HEK293T (cell line): Measurements from ENCODE around the gene ITSN1.

Experiments used
- CTCF ChIA-PET: fragments of 350-600 bp; formaldehyde crosslinking; extraction: SDS; loops from one replicate; lab custom pipeline; 2021; ENCODE audit warnings: antibody characterized with exemption, inconsistent platforms; lab: Yijun Ruan, JAX
- POLR2A ChIA-PET: fragments of 350-600 bp; formaldehyde crosslinking; extraction: SDS; loops from one replicate; lab custom pipeline; 2020; ENCODE audit warnings: antibody characterized with exemption, inconsistent platforms; lab: Yijun Ruan, JAX
- DNase-seq: peaks from one replicate; pipeline ENCODE4 v3.0.0; 2012; ENCODE audit warnings: mixed read lengths; ENCODE audit errors: extremely low spot score
- ARNT ChIP-seq: fragments of 450-650 bp; IDR thresholded peaks from 2 replicates; pipeline ENCODE4 v1.6.1; 2017; ENCODE audit warnings: mild to moderate bottlenecking
- BHLHE40 ChIP-seq: fragments of 450-650 bp; IDR thresholded peaks from 2 replicates; pipeline ENCODE4 v1.6.1; 2016; ENCODE audit warnings: mild to moderate bottlenecking, moderate library complexity, borderline replicate concordance
- CTBP1 ChIP-seq: fragments of 450-650 bp; IDR thresholded peaks from 2 replicates; pipeline ENCODE4 v1.6.1; 2016; ENCODE audit warnings: borderline replicate concordance
- ELF4 ChIP-seq: fragments of 450-650 bp; IDR thresholded peaks from 2 replicates; pipeline ENCODE4 v1.6.1; 2017; ENCODE audit warnings: antibody characterized with exemption
- FOXA1 ChIP-seq: fragments of 450-650 bp; IDR thresholded peaks from 2 replicates; pipeline ENCODE4 v1.6.1; 2016; ENCODE audit warnings: mild to moderate bottlenecking
- FOXK2 ChIP-seq: fragments of 450-650 bp; IDR thresholded peaks from 2 replicates; pipeline ENCODE4 v1.6.1; 2016; ENCODE audit warnings: mild to moderate bottlenecking
- FOXM1 ChIP-seq: fragments of 450-650 bp; IDR thresholded peaks from 2 replicates; pipeline ENCODE4 v1.6.1; 2017; ENCODE audit warnings: mild to moderate bottlenecking, borderline replicate concordance
- HDGF ChIP-seq: fragments of 450-650 bp; IDR thresholded peaks from 2 replicates; pipeline ENCODE4 v1.6.1; 2017; ENCODE audit warnings: antibody characterized with exemption, borderline replicate concordance
- L3MBTL2 ChIP-seq: fragments of 450-650 bp; conservative IDR thresholded peaks from 2 replicates; pipeline ENCODE4 v1.6.1; 2016; ENCODE audit warnings: mild to moderate bottlenecking
- LEF1 ChIP-seq: fragments of 450-650 bp; IDR thresholded peaks from 2 replicates; pipeline ENCODE4 v1.6.1; 2017; ENCODE audit warnings: mild to moderate bottlenecking, borderline replicate concordance
- NFRKB ChIP-seq: fragments of 450-650 bp; IDR thresholded peaks from 2 replicates; pipeline ENCODE4 v1.6.1; 2016; ENCODE audit warnings: mild to moderate bottlenecking, moderate library complexity
- PKNOX1 ChIP-seq: fragments of 450-650 bp; IDR thresholded peaks from 2 replicates; pipeline ENCODE4 v1.6.1; 2016
- SP1 ChIP-seq: fragments of 450-650 bp; IDR thresholded peaks from 2 replicates; pipeline ENCODE4 v1.6.1; 2017
- SUZ12 ChIP-seq: fragments of 450-650 bp; IDR thresholded peaks from 2 replicates; pipeline ENCODE4 v1.6.1; 2016; ENCODE audit warnings: mild to moderate bottlenecking
- TARDBP ChIP-seq: fragments of 450-650 bp; IDR thresholded peaks from 2 replicates; pipeline ENCODE4 v1.6.1; 2016
- ZNF384 ChIP-seq: fragments of 450-650 bp; IDR thresholded peaks from 2 replicates; pipeline ENCODE4 v1.6.1; 2016

Gene ITSN1

DNA sequence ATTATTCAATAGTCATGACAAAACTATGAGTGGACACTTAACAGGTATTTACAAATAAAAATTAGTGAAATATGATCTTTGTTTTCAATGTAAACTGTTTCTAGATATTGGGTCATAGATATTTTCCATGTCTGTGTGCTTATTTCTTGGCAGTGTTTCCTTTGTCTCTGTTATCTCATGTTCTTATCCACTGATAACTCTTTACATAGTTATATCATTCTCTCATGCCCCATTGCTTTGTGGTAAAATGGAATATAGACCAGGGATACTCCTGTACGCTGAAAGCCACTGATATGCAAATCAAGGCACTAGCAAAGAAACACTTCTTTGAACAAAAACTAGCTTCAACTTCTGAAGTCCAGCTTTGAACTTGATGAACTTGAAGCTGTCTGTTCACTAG lies 113.1 kb downstream of the ITSN1 start:
- POLR2A ChIA-PET = no interaction called here
- TF ChIP-seq NFRKB (no peak), SUZ12 (no peak), TARDBP (no peak)
- CTCF ChIA-PET = no interaction called here
- DNase-seq = no peak

GRCh38 chr21:33760641-33761440 lies 118.5 kb downstream of the ITSN1 start:
- TF ChIP-seq ELF4 (no peak), L3MBTL2 (no peak), FOXA1 (no peak), ARNT (no peak), HDGF (no peak)
- ChIA-PET CTCF (interaction anchor here (0.6 kb wide), 1 partner anchor 61 kb away, joined by 3 read pairs; no protein-coding TSS in a partner anchor), POLR2A (interaction anchor here (0.6 kb wide), 1 partner anchor 116 kb away, joined by 3 read pairs; no protein-coding TSS in a partner anchor)
- DNase-seq = no peak

GRCh38 chr21:33761441-33762036 lies 119.2 kb downstream of the ITSN1 start:
- ChIA-PET CTCF (no interaction called here), POLR2A (interaction anchor here (0.6 kb wide), 1 partner anchor 117 kb away, joined by 3 read pairs; no protein-coding TSS in a partner anchor)
- TF ChIP-seq TARDBP (no peak), L3MBTL2 (no peak), CTBP1 (peak; percentile 70; the same call in 1 of the 2 replicates), PKNOX1 (peak; percentile 70; the same call in 1 of the 2 replicates), FOXK2 (no peak), FOXM1 (no peak), LEF1 (no peak), SP1 (no peak)
- peak; percentile 72 for DNase-seq

DNA sequence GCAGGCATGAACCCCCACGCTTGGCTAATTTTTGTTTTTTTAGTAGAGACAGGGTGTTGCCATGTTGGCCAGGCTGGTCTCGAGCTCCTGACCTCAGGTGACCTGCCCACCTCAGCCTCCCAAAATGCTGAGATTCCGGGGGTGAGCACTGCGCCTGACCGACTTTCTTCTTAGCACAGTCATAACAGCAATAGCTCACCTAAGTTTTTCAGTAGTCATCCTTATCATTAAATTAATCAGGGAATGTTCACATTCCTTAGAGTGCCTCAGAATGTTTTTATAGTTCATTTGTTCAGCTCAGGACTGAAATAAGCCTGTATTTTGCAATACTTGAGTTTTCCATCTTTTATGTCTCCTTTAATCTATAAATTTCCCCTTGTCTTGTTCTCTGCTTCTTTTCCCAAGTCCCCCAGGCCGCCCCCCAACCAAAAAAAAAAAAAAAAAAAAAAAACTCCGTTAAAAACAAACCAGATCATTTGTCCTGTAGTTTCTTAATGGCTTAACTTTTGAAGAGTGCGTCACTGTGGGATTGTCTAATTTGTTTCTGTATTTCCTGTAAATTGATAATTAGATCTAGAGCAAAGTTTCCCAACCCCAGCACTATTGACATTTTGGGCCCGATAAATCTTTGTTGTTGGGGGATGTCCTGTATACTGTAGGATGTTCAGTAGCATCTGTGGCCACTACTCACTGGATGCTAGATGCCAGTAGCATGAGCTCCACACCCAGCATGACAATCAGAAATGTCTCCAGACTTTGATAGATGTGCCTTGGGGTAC lies 120.7 kb downstream of the ITSN1 start:
- DNase-seq = no peak
- CTCF ChIA-PET = no interaction called here
- POLR2A ChIA-PET = no interaction called here
- TF ChIP-seq ZNF384 (peak; percentile 5; the same call in 1 of the 2 replicates), L3MBTL2 (no peak), LEF1 (no peak), CTBP1 (no peak), BHLHE40 (no peak), FOXM1 (no peak)

GRCh38 chr21:33763582-33763899 lies 121.2 kb downstream of the ITSN1 start:
- no peak for TF ChIP-seq FOXK2
- no peak for TF ChIP-seq NFRKB
- no peak for TF ChIP-seq ARNT
- TF ChIP-seq ZNF384 = no peak
- no peak for TF ChIP-seq L3MBTL2
- no peak for TF ChIP-seq SUZ12
- no peak for TF ChIP-seq HDGF
- no peak for TF ChIP-seq TARDBP
- no peak for TF ChIP-seq CTBP1
- no peak for TF ChIP-seq ELF4
- no peak for TF ChIP-seq BHLHE40
- no peak for TF ChIP-seq FOXM1
- no peak for TF ChIP-seq PKNOX1
- TF ChIP-seq LEF1 = no peak
- TF ChIP-seq SP1 = no peak
- TF ChIP-seq FOXA1 = no peak
- ChIA-PET POLR2A (no interaction called here), CTCF (no interaction called here)
- DNase-seq = no peak

GRCh38 chr21:33767236-33767635 lies 124.9 kb downstream of the ITSN1 start:
- DNase-seq = no peak
- TF ChIP-seq ARNT (no peak), ZNF384 (no peak), SP1 (no peak), LEF1 (no peak), CTBP1 (no peak)
- CTCF ChIA-PET = interaction anchor here (0.7 kb wide), 1 partner anchor 39 kb away, joined by 4 read pairs; no protein-coding TSS in a partner anchor
- POLR2A ChIA-PET = no interaction called here

DNA sequence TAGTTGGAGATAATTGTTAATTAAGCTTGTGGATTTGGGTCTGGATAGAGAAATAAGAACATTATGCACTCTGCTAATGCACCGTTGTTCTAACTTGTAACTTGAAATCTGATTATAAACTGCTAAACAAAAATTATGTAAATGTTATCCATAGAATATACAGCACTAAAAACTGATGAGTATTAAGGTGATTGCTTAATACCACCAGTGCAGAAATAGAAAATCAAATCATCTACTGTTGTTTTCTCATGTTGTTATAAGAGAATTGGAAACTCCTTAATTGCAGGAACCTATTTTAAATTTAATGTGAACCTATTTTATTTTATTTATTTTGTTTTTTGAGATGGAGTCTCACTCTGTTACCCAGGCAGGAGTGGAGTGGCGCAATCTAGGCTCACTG lies 125.7 kb downstream of the ITSN1 start:
- POLR2A ChIA-PET = no interaction called here
- no peak for DNase-seq
- no peak for TF ChIP-seq BHLHE40
- no peak for TF ChIP-seq TARDBP
- no peak for TF ChIP-seq HDGF
- TF ChIP-seq PKNOX1 = no peak
- TF ChIP-seq LEF1 = no peak
- no peak for TF ChIP-seq ELF4
- TF ChIP-seq L3MBTL2 = no peak
- TF ChIP-seq SP1 = no peak
- TF ChIP-seq SUZ12 = no peak
- no peak for TF ChIP-seq FOXA1
- TF ChIP-seq ARNT = no peak
- no peak for TF ChIP-seq ZNF384
- TF ChIP-seq CTBP1 = no peak
- CTCF ChIA-PET = no interaction called here
